Measurements from ENCODE around the gene TPCN2.

TPCN2 gene

DNA sequence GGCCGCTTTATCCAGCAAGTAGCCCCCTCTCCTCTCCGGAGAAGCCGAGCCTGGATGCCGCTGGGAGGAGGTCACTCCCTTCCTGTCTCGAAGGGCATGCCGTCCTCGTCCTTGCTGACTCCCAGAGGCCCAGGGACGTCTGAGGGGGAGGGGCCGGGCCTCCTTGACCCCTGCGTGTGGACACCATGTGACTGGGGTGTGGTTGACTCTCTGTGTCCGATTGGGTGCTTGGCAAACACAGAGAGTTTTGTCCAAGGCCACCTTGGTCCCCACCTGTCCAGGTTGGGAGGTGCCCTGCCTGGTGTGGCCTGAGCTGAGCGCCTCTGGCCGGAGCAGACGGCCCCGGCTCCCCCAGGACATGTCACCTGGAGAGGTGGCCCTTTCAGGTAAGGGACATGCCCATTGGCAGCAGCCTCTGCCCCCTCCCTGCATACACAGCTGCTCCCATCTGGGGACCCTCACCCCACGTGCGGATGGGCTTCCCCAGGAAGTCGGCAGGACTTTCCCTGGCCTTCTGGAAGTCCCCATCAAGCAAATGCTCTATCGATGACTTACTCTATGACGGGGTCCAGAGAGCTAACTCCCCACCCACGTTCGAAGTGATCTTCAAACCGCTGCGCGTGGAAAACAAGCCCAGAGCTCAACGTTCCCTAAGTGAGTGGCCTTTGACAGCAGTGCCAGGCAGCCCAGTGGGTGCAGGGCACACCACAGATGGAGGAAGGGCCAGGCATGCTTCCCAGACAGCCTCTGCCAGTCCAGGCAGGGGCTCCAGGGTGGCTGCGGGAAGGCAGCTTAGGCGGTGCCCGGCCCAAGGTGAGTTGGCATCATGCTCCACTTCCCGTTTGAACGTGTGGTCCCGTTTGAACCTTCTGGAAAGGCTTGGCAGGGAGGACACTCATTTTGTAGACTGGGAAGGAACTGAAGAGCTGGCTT, 106.8 kb downstream of the TPCN2 start, which contains the start of gene SMIM38:
SMIM38 (plus strand) TSS at position 634 of the 933 bp plus-strand sequence. CDS start 1,912 bp downstream, outside the sequence.
- DNase-seq: no peak

DNA sequence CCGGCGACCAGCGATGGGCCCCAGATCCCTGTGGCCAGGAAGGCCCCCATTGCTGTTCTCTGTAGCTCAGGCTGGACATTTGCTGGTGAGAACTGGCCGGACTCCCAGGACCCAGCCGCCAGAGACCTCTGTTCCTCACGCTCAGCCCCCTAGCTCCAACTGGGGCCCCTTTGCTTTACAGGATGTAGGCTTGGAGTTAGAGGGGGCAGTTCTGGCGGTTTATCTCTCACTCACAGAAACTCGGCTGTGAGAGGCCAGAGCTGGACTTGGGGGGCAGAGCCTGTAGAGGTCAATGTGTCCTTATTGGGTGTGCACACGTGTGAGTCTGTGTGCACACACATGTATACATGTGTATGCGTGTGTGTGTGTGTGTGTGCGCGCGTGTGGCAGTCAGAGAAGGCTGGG, 107.5 kb downstream of the TPCN2 start:
- DNase-seq: no peak

DNA sequence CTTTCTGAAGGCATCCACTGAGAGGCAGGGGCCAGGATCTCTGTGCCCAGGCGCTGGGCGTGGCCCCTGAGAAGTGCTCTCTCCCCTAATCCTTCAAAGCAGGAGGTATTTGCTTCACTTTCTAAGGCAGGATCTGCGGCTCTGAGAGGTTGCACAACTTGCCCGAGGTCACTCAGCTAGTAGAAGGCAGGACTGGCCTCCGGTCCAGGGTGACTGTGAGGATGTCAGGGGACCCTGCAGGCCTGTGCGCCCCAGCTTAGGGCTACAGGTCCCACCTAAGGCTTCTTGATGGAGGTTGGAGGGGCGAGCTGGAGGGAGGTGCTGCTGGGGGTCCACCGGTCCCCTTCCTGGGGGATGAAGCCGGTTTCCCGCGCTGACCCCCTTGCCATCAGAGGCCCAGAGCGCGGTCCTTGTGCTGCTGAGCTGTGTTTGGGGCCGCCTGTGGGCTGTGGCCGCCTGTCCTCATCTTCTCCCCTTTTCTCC, 108.0 kb downstream of the TPCN2 start:
- no peak for DNase-seq

DNA sequence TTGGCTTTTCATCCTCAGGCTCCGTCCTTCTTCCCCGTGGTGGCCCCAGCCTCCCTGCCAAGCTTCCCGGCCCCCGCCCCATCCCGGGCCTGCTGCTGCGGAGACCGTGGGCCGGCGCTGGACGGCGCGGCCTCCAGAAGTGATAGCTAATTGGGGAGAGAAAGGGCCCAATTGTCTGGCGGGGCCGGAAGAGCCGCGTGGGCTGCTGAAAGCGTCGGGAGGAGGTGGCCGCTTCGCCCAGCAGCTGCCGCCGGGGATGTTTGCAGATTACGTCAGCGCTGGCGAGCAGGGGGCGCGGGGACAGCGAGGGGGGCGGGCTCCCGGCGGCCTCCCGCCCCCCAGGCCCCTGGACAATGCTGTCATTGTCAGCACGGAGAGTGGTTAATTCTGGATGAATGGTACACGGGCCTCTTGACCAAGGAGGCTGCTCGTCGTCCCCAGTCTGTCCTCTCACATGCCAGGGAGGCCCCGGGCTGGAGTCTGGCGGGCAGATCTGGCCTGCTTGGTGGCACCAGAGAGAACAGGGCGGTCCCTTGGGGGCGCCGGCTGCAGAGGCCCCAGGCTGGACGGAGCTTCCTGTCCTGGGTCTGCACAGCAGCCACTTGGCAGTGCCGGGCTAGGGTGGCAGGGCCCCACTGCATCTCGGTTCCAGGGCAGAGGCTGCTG, 108.6 kb downstream of the TPCN2 start:
- DNase-seq: no peak

DNA sequence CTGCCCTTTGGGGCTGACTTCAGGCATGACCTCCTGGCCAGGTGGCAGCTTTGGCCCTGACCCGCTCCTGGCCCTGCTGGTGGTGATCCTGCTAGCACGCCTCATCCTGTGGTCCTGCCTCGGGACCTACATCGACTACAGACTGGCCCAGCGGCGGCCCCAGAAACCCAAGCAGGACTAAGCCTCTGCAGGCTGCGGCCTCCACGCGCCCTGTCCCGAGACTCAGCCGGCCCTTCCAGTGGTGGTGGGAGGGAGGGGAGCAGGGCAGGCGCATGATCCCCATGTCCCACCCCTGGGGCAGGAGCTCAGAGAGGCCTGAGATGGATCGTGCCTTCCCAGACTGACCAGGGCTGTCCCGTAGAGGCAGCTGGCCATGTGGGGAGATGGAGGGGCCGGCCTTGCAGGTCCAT, 109.1 kb downstream of the TPCN2 start:
- DNase-seq: no peak

DNA sequence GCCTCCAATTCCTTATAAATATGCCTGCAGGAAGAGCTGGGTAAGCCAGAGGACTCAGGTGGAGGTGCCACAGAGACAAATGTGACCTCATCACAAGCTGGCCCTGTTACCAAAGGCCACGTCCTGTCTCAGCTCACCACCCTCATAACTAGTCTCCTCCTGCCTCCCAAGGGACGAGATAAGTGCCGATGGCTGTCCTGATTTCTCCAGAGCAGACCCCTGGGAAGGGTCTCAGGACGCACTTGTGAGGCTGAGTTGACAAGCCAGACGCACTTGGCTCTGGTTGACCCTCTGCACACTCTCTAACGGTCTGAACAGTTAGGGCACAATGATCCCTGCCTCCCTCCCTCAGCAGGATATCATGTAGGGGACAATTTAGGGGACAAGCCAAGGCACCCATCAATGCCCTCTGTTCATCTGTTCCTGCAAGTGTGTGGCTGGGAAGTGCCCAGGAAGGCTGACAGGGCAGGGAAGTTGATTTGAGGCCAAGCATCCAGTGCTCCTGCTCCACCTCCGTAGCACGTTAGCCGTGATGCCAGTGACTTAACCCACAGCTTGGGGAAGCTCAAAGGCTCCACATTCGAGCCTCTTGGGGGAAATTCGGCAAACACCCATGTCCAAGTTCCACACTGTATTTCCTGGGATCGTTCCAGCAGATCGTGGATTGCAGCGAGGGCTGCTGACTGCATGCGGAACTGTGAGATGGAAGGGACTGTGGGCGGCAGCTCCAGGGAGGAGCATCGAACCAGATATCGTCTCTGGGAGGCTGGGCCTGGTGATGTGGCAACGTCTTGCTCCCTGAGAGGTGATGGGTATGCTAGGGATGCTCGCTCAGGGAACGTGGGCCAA, 109.8 kb downstream of the TPCN2 start:
- DNase-seq: no peak

DNA sequence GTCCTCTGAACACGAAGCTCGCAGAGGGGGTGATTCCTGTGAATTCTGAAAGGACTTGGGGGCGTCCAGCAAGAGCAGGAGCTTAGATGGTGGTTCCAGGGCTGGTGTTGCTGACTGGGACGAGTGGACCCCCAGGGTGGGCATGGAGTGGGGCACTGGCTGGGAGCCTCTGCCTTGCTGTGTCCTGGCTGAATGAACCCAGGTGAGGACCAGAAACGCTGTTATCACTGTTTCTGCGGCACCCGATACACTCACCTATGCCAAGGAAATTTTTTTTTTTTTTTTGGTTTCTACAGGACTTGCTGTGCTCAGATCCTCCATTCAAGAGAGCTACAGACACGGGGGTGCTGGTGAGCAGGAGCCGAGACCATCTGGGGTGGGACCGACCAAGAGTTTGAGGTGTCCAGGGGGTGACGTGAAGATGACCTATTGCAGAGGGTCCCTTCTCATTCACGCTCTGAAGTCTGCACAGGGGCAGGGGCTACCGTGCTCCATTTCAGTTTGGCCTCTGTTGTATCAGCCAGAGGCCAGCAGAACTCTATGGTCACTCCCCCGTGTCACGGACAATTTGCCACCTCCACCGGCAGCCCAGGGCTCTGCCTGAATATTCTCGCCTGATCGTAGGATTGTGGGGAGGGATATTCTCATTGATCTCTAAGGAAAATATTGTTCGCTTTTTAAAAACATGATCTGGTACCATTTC, 110.6 kb downstream of the TPCN2 start:
- DNase-seq: no peak

DNA sequence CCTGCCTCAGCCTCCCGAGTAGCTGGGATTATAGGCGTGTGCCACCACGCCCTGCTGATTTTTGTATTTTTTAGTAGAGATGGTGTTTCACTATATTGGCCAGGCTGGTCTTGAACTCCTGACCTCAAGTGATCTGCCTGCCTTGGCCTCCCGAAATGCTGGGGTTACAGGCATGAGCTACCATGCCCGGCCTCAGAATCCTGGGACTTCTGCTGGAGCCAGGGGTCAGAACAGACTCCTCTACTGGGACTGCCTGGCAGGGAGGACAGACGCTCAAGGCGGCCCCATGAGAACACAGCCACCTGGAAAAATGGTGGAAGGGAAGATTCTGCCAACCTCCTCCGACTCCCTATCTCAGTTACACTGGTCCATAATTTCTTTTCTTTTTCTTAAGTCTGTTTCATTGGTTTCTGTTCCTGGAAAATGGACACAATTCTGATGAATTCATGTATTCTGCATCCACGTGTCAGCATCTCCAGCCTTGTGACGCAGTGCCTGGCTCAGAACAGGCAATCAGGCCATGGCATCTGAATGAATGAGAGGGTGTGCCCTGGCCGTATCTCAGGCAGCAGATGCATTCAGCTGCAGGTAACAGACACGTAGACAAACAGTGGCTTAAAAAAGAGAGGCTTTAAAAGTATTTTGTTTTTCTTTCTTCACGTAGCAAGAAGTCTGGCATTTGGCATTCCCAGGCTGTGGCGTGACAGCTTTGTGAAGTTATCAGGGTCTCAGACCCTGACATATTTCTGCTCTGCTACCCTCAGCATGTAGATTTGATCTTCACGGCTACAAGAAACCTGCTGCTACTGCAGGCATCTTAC, 111.8 kb downstream of the TPCN2 start:
- no peak for DNase-seq

DNA sequence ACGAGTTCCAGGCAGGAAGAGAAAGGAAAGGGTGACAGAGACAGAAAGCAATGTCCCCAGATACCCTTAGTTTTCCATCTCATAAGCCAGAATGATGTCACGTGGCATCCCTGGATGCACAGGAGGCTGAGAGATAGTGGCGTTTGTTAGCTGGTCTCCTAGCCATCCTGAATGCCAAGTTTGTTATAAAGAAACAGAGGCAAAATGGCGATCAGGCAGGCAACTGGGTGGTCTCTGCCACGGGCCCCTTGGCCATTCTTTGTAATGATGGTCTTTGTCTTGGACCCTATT, 112.3 kb downstream of the TPCN2 start:
- DNase-seq: no peak

DNA sequence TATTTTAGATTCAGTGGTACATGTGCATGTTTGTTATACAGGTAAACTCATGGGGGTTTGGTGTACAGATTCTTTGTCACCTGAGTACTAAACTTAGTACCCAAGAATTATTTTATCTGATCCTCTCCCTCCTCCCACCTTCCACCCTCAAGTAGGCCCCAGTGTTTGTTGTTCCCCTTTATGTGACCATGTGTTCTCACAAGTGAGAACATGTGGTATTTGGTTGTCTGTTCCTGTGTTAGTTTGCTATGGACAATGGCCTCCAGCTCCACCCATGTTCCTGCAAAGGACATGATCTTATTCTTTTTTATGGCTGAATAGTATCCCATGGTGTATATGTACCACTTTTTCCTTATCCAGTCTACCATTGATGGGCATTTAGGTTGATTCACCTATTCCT, 113.8 kb downstream of the TPCN2 start:
- DNase-seq: no peak

DNA sequence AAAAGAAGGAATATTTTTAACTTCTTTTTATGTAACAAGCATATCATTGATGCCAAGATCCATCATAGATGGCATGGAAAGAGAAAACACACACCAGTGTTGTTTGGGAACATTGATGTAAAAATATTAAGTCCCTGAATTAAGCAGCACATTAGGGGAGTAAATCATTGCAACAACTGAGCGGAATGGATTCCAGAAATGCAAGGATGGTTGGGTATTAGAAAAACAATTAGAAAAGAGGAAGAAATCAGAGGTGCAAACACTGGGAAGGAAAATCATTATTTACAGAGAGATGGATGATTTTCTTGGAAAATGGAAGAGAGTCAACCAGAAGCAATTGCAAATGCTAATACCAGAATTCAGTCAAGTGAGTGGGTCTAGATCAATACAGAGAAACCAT, 115.1 kb downstream of the TPCN2 start:
- DNase-seq: no peak

DNA sequence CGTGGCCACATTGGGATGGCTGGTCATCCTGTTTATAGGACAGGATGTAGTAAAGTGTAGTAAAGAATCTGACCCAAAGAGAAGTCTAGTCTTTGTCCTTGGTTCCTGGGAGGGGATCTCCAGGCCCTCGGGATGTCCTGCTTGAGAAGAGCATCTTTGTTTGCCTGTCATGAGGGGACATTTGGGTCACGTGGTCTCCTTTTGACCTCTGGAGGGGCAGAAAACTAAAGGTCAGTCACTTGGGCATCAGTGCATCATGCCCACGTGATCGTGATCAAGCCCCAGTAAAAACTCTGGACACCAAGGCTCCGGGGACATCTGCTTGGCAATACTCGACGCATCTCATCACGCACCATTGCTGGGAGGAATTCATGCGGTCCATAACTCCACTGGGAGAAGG, 116.1 kb downstream of the TPCN2 start:
- DNase-seq: no peak

DNA sequence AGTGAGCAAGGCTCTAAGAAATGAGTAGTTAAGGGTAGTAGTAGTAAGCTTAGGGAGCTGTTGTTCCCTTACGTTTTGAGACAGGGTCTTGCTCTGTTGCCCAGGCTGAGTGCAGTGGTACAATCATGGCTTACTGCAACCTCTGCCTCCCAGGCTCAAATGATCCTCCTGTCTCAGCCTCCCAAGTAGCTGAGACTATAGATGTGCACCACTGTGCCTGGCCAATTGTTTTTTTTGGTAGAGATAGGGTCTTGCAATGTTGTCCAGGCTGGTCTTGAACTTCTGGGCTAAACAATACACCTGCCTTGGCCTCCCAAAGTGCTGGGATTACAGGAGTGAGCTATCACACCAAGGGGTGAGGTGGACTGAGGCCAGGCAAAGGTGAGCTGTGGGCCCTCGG, 117.0 kb downstream of the TPCN2 start:
- DNase-seq: no peak

DNA sequence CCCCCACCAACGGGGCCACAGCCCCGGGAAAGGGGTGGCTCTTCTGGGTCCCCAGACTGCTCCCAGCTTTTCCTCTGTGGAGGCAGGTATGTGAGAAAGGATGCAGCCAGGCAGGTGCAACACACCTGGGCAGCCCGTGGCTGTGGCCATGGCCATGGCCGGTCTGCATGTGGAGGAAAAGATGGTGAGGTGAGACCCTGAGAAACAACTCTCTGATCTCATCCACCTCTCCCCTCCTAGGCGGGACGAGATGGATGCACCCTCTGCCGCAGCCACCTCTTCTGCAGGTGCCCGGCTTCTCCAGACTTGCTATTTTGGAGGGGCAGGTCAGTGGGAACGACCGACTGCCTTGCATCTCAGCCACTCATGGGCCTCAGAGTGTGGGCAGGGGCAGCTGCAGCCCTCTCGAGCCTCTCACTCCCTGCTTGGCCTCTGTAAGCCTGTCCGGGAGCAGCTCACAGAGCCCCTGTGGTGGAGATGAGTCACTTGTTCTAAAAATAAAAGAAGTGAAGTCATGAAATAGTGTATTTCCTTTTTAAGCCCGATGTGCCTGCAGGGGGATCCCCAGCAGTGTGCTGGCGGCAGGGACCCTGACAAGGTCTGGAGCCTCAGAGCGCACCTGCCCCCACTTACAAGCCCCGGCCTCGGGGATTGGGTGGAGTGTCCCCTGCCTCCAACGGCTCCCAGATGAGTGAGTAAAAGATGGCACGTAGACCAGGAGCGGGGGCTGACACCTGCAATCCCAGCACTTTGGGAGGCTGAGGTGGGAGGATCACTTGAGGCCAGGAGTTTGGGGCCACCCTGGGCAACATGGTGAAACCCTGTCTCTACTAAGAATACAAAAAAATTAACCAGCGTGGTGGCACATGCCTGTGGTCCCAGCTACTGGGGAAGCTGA, 117.7 kb downstream of the TPCN2 start:
- DNase-seq: no peak

DNA sequence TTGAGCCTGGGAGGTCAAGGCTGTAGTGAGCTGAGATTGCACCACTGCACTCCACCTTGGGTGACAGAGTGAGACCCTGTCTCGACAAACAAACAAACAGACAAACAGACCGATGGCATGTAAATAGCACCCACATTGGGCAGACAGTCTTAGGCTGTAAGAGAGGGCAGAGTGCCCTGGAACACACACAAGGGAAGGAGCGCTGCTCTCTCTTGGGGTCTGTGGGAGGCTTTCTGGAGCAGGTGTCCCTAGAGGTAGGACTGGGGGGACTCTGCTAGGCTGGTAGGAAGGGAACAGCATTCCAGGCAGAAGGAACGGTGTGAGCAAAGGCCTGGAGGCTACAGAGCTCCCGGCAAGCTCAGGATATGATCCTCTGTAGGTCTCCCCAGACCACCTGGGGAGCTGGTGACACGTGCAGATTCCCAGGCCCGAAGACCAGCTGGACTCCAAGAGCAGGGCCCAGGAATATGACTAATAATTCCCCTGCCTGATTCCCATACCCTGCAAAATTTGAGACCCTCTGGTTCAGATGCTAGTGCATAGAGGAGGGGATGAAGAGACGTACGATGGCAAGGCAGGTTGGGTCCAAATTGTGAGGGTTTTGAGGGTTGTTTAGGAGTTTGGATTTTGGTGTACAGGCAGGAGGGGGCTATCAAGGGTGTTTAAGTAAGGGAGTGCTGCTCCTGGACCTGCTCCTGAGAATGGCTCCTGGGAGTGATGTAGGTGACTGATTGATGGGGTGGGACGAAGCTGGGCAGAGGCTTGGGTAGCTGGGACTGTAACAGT, 118.6 kb downstream of the TPCN2 start:
- DNase-seq: no peak

DNA sequence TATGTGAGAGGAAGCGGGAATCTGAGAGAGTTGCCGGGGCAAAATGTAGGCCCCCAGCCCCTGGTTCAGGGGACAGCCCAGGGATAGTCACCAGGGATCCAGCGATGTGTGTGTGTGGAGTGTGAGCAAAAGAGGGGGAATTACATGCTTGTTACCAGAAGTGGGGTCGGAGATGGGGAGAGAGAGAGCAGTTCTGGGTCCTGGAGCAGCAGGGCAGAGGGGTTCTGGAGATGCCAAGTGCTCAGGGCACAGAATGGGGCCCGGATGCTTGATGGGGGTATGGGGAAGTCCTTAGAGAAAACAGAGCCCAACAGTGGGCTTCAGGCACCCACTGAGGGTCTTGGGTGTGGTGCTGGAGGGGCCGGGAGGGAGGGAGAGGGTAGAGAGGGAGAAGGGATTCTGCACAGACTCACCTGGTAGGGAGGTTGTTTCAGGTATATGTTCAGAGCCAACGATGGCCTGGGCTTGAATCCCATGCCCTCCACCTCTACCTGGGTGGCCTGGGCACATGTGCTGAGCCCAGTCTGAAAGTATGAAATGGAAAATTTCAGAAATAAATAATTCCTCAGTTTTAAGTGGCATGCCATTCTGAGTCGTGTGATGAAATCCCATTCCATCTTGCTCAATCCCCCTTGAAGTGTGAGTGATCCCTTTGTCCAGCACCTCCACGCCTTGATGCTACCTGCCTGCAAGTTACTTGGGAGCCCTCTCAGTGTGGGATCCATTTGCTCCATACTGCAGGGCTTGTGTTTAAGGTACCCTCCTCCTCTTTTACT, 119.4 kb downstream of the TPCN2 start:
- no peak for DNase-seq

DNA sequence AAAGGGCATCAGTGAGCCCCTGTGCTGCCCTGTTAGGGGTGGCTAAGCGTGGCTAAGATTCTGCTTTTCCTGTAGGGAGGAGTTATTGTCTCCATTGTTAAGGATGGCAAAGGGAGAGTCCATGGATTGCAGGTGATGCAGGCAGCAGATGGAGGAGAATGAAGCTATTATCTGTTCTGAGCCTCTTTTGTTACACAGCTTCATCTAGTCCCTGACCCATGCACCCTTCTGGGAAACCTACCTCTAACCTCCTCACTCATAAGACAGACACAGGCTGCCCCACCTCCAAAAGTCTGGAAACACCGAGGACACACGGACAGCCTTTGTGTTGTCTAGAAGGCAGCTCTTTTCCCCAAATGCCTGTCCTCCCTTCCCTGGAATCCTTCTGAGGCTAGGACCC, 120.7 kb downstream of the TPCN2 start:
- no peak for DNase-seq

DNA sequence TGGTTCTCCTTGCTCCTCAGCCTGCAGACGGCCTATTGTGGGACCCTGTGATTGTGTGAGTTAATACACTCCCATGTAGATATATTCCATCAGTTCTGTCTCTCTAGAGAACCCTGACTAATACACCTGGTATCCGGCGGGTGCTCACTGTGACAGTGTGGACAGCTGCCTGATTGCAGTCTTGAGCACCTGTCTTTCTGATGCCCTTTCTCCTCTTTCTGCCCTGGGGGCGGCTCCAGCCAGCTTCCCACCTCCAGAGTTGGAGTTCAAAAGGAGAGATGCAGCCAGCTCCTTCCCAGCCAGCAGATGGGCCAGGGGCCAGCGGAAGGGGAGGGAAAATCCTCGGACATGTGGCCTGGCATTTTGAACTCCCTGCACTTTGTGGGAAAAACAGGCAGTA, 122.0 kb downstream of the TPCN2 start:
- no peak for DNase-seq
